Measurements from ENCODE around the gene NEU3. TPM values are rescaled to one million over a fixed set of nuclear protein-coding genes. Genes with fewer than 3 reads are reported as not detected.

Gene NEU3
- total and polyA plus RNA-seq, 2 donors (not counting 1 experiment from before 2014, with no cell fraction given) = 17.0 to 17.4 TPM

DNA sequence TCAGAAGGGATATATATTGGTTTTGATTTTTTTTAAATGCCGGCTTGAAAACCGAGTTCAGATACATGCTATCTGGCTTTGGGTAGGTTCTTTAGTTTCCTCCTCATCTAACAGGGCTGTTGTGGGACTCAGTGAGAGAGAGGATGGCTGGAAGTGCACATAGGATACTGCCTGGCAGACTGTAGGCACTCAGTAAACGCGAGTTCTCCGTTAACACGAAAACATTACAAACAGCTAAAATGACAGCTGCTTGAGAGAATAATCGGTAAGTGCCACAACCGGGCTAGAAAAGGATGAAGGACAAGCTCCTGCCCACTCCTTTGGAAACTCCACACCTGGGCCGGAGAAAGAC is 40.2 kb upstream of the NEU3 start:
- no peaks in the 10 kb centered on the region for H3K9me3 ChIP-seq (ENCODE audit: control extremely low read depth in 1 of 3, control insufficient read depth in 2 of 3, insufficient read depth in 1 of 3, low read length in 2 of 3)
- ChIA-PET CTCF (interaction anchor here (1.4 to 1.7 kb wide), 2 partner anchors 18 to 300 kb away, joined by 3 to 4 read pairs; no protein-coding TSS in a partner anchor), POLR2A (interaction anchor here (0.6 to 1.4 kb wide), 3 partner anchors 39 to 1169 kb away, joined by 4 to 9 read pairs (median 4); partner anchors contain the start of gene NEU3)
- peak overlapping the region; percentile 82 for H3K4me2 ChIP-seq (replicated peaks; ENCODE audit: low read depth, low read length, poor library complexity, severe bottlenecking)
- peak overlapping the region; percentile 85 to 95 for H3K27ac ChIP-seq (ENCODE audit: low read length in 2 of 2)
- intact Hi-C loops (cut with micrococcal nuclease) = loop anchor here (5.0 kb wide), 1 partner anchor 456 kb away; the partner anchor contains the start of gene LIPT2
- H3K9me3 Mint-ChIP-seq (ENCODE audit: insufficient read depth) = no peaks in the 10 kb centered on the region
- H3K9ac ChIP-seq (ENCODE audit: low read length) = peak overlapping the region; percentile 95
- H3K27me3 Mint-ChIP-seq = no peaks in the 10 kb centered on the region
- no peak for TF ChIP-seq EZH2 (IDR thresholded peaks at IDR 0.05; ENCODE audit: borderline replicate concordance, insufficient read depth, low read depth, low read length, poor library complexity, severe bottlenecking)
- TF ChIP-seq, protein P1, sequence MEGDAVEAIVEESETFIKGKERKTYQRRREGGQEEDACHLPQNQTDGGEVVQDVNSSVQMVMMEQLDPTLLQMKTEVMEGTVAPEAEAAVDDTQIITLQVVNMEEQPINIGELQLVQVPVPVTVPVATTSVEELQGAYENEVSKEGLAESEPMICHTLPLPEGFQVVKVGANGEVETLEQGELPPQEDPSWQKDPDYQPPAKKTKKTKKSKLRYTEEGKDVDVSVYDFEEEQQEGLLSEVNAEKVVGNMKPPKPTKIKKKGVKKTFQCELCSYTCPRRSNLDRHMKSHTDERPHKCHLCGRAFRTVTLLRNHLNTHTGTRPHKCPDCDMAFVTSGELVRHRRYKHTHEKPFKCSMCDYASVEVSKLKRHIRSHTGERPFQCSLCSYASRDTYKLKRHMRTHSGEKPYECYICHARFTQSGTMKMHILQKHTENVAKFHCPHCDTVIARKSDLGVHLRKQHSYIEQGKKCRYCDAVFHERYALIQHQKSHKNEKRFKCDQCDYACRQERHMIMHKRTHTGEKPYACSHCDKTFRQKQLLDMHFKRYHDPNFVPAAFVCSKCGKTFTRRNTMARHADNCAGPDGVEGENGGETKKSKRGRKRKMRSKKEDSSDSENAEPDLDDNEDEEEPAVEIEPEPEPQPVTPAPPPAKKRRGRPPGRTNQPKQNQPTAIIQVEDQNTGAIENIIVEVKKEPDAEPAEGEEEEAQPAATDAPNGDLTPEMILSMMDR (IDR thresholded peaks at IDR 0.05) = no peak
- peak overlapping the region; percentile 94 for H3K4me3 Mint-ChIP-seq
- peak; percentile 0 for ATAC-seq (ENCODE audit: low read depth)
- H3K4me1 ChIP-seq (ENCODE audit: control insufficient read depth in 2 of 2, insufficient read depth in 2 of 2, low read length in 2 of 2) = peaks cover 37 to 44% of the 10 kb centered on the region in 2 donors
- no peaks in the 10 kb centered on the region for H3K27me3 ChIP-seq (replicated peaks in 1 of 4; ENCODE audit: control extremely low read depth in 1 of 4, control insufficient read depth in 3 of 4, insufficient read depth in 4 of 4, low read length in 3 of 4)
- peaks cover 77% of the 10 kb centered on the region for H3K79me2 ChIP-seq (ENCODE audit: control insufficient read depth, insufficient read depth, low read length)
- peak overlapping the region; percentile 84 for H2AFZ ChIP-seq (ENCODE audit: insufficient read depth, low read depth, low read length, poor library complexity, severe bottlenecking)
- H4K20me1 ChIP-seq (ENCODE audit: control insufficient read depth, insufficient read depth, low read length, poor library complexity, severe bottlenecking) = no peaks in the 10 kb centered on the region
- peak overlapping the region; percentile 96 for H3K27ac Mint-ChIP-seq
- peak overlapping the region; percentile 68 to 90 (median 84) for H3K4me3 ChIP-seq (ENCODE audit: control extremely low read depth in 1 of 5, extremely low read depth in 1 of 5, insufficient read depth in 1 of 5, low read depth in 2 of 5, low read length in 4 of 5)
- peaks cover 56% of the 10 kb centered on the region for H3K4me1 Mint-ChIP-seq
- WGBS (ENCODE audit: insufficient coverage) = under 1% methylated on average over 8 of the region's 9 CpGs
- peaks cover 3 to 9% of the 10 kb centered on the region in 2 experiments for H3K36me3 ChIP-seq (replicated peaks in 1 of 2; ENCODE audit: control extremely low read depth in 1 of 2, control insufficient read depth in 1 of 2, extremely low read depth in 1 of 2, insufficient read depth in 2 of 2, low read length in 1 of 2)
- DNase-seq = no peak

Data from B cell (primary cell).